Smooth muscle cell (in vitro differentiated cells): ENCODE measurements around the gene LHPP. TPM values are rescaled to one million over a fixed set of nuclear protein-coding genes. Genes with fewer than 3 reads are reported as not detected.

Experiments used
- DNase-seq: peaks from one replicate; lab custom pipeline; 2025; ENCODE audit not compliant: unreplicated experiment; lab: John Stamatoyannopoulos, UW
- H2AFZ ChIP-seq: fragments of 200-600 bp; sonication (generic); 2 replicates; pipeline ENCODE4 v1.6.0; 2016; ENCODE audit warnings: antibody characterized with exemption, low read depth, mild to moderate bottlenecking
- H3F3A ChIP-seq: fragments of 200-600 bp; sonication (generic); 2 replicates; pipeline ENCODE4 v1.6.0; 2017; ENCODE audit warnings: antibody characterized with exemption, low read depth
- H3K27ac ChIP-seq: fragments of 200-600 bp; sonication (generic); 2 replicates; pipeline ENCODE4 v1.5.1; 2016; ENCODE audit warnings: low read depth, mild to moderate bottlenecking
- H3K27me3 ChIP-seq: fragments of 200-600 bp; sonication (generic); 2 replicates; pipeline ENCODE4 v1.6.1; 2016; ENCODE audit warnings: low read depth, mild to moderate bottlenecking
- H3K36me3 ChIP-seq: fragments of 200-600 bp; sonication (generic); 2 replicates; pipeline ENCODE4 v1.5.1; 2016; ENCODE audit warnings: low read depth
- H3K4me1 ChIP-seq: fragments of 200-600 bp; sonication (generic); 2 replicates; pipeline ENCODE4 v1.5.1; 2016; ENCODE audit warnings: low read depth
- H3K4me2 ChIP-seq: fragments of 200-600 bp; sonication (generic); 2 replicates; pipeline ENCODE4 v1.6.0; 2016; ENCODE audit warnings: mild to moderate bottlenecking
- H3K4me3 ChIP-seq: fragments of 200-600 bp; sonication (generic); 2 replicates; pipeline ENCODE4 v1.5.1; 2016; ENCODE audit warnings: mild to moderate bottlenecking
- H3K79me2 ChIP-seq: fragments of 200-600 bp; sonication (generic); 2 replicates; pipeline ENCODE4 v1.6.0; 2016; ENCODE audit warnings: low read depth, mild to moderate bottlenecking
- H3K9ac ChIP-seq: fragments of 200-600 bp; sonication (generic); 2 replicates; pipeline ENCODE4 v1.6.0; 2016; ENCODE audit warnings: low read depth
- H3K9me3 ChIP-seq: fragments of 200-600 bp; sonication (generic); replicated peaks from 2 replicates; pipeline ENCODE4 v1.5.1; 2016; ENCODE audit warnings: low read depth
- H4K20me1 ChIP-seq: fragments of 200-600 bp; sonication (generic); 2 replicates; pipeline ENCODE4 v1.6.0; 2016; ENCODE audit warnings: low read depth
- WGBS: methylation state at CpG from one replicate; pipeline ENCODE4 v1.1.7; 2016; ENCODE audit warnings: low lambda C conversion rate; 5-methylcytosine and 5-hydroxymethylcytosine counted together
- polyA plus RNA-seq: library from polyadenylated mRNA; unstranded; fragments of >200 nt; fragmentation: Nextera tagmentation; extraction: Ambion mirVana; gene quantifications from 2 replicates; pipeline ENCODE4 v1.2.1, GENCODE V29; 2016
- total RNA-seq: library from RNA; depleted of rRNA; stranded (reverse); fragments of >200 nt; gene quantifications from 2 replicates; pipeline ENCODE4 v1.2.3, GENCODE V29; 2014
- TF ChIP-seq, protein P1 (sequence below): fragments of 200-600 bp; sonication (generic); IDR thresholded peaks from 2 replicates; pipeline ENCODE4 v1.5.1; 2017; ENCODE audit warnings: borderline replicate concordance, mild to moderate bottlenecking, antibody characterized with exemption; ENCODE audit not compliant: insufficient read depth, poor library complexity, severe bottlenecking

LHPP gene
- total and polyA plus RNA-seq, 2 experiments from 2014 or later: 7.6 to 14.0 TPM

DNA sequence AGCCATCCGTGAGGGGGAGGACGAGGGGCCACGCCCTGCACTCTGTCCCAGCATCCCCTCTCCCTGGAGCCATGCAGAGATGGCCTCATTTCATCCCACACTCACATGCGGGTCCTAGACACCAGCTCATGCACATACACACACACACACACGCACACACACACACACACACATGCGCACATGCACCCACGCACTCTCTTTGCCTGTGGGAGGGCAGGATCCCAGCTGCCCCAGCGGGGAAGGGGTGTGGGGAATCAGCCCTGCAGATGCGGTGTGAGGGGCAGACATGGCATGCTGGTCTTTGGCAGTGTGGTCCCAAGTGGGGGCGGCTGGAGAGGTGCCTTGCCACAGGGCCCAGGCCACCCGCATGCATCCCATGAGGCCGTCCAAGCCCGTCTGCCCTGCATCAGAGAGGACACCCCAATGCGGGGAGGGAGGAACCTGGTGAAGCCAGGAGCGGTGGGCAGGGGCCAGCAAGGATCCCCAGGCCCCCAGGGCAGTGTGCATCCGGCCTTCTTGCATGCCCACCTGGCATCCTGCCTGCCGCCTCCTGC lies 68.1 kb downstream of the LHPP start:
- Histone ChIP-seq H3K4me2 (no peak overlapping the region), H3K27me3 (no peaks in the 10 kb centered on the region), H3F3A (no peaks in the 10 kb centered on the region), H3K27ac (no peak overlapping the region), H3K4me3 (no peak overlapping the region), H3K36me3 (no peaks in the 10 kb centered on the region), H3K9ac (no peak overlapping the region), H4K20me1 (no peaks in the 10 kb centered on the region), H2AFZ (no peak overlapping the region), H3K4me1 (no peaks in the 10 kb centered on the region), H3K79me2 (no peaks in the 10 kb centered on the region), H3K9me3 (no peaks in the 10 kb centered on the region)
- TF ChIP-seq, protein P1, sequence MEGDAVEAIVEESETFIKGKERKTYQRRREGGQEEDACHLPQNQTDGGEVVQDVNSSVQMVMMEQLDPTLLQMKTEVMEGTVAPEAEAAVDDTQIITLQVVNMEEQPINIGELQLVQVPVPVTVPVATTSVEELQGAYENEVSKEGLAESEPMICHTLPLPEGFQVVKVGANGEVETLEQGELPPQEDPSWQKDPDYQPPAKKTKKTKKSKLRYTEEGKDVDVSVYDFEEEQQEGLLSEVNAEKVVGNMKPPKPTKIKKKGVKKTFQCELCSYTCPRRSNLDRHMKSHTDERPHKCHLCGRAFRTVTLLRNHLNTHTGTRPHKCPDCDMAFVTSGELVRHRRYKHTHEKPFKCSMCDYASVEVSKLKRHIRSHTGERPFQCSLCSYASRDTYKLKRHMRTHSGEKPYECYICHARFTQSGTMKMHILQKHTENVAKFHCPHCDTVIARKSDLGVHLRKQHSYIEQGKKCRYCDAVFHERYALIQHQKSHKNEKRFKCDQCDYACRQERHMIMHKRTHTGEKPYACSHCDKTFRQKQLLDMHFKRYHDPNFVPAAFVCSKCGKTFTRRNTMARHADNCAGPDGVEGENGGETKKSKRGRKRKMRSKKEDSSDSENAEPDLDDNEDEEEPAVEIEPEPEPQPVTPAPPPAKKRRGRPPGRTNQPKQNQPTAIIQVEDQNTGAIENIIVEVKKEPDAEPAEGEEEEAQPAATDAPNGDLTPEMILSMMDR: no peak
- WGBS: 68% methylated on average over 16 of the region's 17 CpGs
- no peak for DNase-seq

DNA sequence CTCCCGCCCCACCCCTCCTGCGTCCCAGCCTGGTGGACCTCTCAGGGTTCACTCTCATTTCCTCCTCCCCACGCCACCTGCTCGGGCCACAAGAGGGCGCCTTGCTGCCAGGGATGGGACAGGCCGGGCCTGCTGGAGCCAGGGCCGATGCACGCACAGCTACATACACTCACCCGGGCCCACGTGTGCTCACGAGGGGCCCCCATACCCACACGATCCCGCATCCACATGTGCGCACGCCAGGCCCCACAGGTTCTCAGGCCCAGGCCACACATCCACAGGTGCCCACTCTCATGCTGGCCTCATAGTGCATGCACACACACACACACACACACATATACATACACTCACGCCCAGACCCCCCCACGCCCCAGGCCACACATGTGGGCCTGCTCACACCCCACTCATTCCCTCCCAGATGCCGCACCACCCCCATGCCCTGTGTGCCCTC lies 68.6 kb downstream of the LHPP start:
- H3K27ac ChIP-seq: no peak overlapping the region
- H2AFZ ChIP-seq: no peak overlapping the region
- DNase-seq: peak; percentile 51
- H3K27me3 ChIP-seq: no peaks in the 10 kb centered on the region
- H3K4me1 ChIP-seq: no peaks in the 10 kb centered on the region
- 23% methylated on average over 18 of the region's 18 CpGs for WGBS
- H4K20me1 ChIP-seq: no peaks in the 10 kb centered on the region
- H3K9me3 ChIP-seq: no peaks in the 10 kb centered on the region
- no peak overlapping the region for H3K4me2 ChIP-seq
- no peaks in the 10 kb centered on the region for H3F3A ChIP-seq
- H3K9ac ChIP-seq: no peak overlapping the region
- TF ChIP-seq, protein P1: peak; percentile 90
- no peaks in the 10 kb centered on the region for H3K79me2 ChIP-seq
- no peaks in the 10 kb centered on the region for H3K36me3 ChIP-seq
- H3K4me3 ChIP-seq: no peak overlapping the region

DNA sequence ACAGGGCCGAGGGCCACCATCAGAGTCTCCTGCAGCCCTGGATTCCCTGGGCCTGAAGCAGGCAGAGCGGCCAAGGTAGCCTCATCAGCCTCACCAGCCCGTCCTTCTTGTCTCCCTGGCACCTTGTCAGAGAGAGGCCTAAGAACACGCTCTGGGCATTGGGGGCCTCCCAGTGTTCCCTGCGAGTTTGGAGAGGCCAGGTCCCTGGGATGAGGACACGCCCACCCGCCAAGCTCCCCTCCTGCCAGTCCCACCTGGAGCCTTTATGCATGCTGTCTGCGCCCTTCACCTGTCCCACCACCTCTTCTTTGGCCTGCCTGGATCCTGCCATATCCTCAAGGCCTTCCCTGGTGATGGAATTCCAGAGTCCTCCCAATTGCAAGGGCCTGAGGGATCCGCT lies 69.2 kb downstream of the LHPP start:
- Histone ChIP-seq H3K9me3 (no peaks in the 10 kb centered on the region), H4K20me1 (no peaks in the 10 kb centered on the region), H3K4me3 (no peak overlapping the region), H3K36me3 (no peaks in the 10 kb centered on the region), H3K79me2 (no peaks in the 10 kb centered on the region), H3K4me2 (no peak overlapping the region), H3F3A (no peaks in the 10 kb centered on the region), H3K9ac (no peak overlapping the region), H3K27me3 (no peaks in the 10 kb centered on the region), H3K27ac (no peak overlapping the region), H3K4me1 (peaks cover 2% of the 10 kb centered on the region), H2AFZ (no peak overlapping the region)
- WGBS: 95% methylated on average over 9 of the region's 9 CpGs
- DNase-seq: no peak
- TF ChIP-seq, protein P1: no peak

DNA sequence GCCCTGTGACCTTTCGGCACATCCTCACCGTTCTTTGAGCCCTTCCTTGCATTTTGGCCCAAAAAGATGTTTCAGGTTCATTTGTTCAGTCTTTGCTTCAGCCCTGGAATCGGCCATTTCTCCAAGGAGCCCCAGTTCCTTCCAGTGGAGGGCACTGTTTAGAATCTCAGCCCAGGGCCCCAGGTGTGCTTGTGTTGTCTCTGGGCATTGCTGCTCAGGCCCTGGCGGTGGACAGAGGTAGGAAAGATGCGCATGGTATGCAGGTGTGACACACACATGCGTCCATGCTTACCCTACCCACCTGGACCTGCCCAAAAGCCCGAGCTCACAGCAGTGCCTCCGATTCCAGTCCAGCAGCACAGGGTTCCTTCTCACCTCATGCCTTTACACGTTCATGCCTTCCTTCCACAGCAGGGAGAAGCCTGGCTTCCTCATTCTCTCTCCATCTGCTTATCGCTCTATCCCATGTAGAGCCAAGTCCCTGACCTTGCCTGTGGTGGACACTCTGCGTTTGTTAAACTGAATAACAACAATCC lies 70.6 kb downstream of the LHPP start:
- no peak overlapping the region for H3K9ac ChIP-seq
- H3K9me3 ChIP-seq: no peaks in the 10 kb centered on the region
- 69% methylated on average over 11 of the region's 11 CpGs for WGBS
- H3K36me3 ChIP-seq: no peaks in the 10 kb centered on the region
- no peak overlapping the region for H3K4me2 ChIP-seq
- no peaks in the 10 kb centered on the region for H3K79me2 ChIP-seq
- H3K4me3 ChIP-seq: no peak overlapping the region
- no peak overlapping the region for H2AFZ ChIP-seq
- H3K4me1 ChIP-seq: peaks cover 4% of the 10 kb centered on the region
- H3F3A ChIP-seq: no peaks in the 10 kb centered on the region
- H3K27ac ChIP-seq: no peak overlapping the region
- DNase-seq: no peak
- TF ChIP-seq, protein P1: peak; percentile 32
- no peaks in the 10 kb centered on the region for H3K27me3 ChIP-seq
- no peaks in the 10 kb centered on the region for H4K20me1 ChIP-seq
